Astrocyte (in vitro differentiated cells and primary cell): ENCODE data around the gene PLEKHM3. TPM values are rescaled to one million over a fixed set of nuclear protein-coding genes. Genes with fewer than 3 reads are reported as not detected.

Experiments used
- DNase-seq: peaks from one replicate; pipeline ENCODE4 v3.0.0-alpha.2; 2010; ENCODE audit warnings: low read depth
- FAIRE-seq: peaks from 2 replicates; lab custom pipeline; 2011; peaks lifted over from hg19 to GRCh38; lab: Jason Lieb, UNC
- H2AFZ ChIP-seq: 2 replicates; pipeline ENCODE4 v1.6.0; 2012; ENCODE audit warnings: low read depth, low read length, inconsistent platforms
- H3K27ac ChIP-seq: 2 replicates; pipeline ENCODE4 v1.5.1; 2011; ENCODE audit warnings: low read depth, low read length, inconsistent platforms
- H3K27me3 ChIP-seq: 2 replicates; pipeline ENCODE4 v1.6.0; 2011; ENCODE audit warnings: low read length, inconsistent platforms; ENCODE audit not compliant: insufficient read depth
- H3K36me3 ChIP-seq: 2 replicates; pipeline ENCODE4 v1.5.1; 2011; ENCODE audit warnings: low read length, inconsistent platforms; ENCODE audit not compliant: insufficient read depth
- H3K4me1 ChIP-seq: 2 replicates; pipeline ENCODE4 v1.5.1; 2011; ENCODE audit warnings: low read length, inconsistent platforms; ENCODE audit not compliant: insufficient read depth
- H3K4me2 ChIP-seq: 2 replicates; pipeline ENCODE4 v1.6.0; 2012; ENCODE audit warnings: low read length, inconsistent platforms
- H3K4me3 ChIP-seq: 2 replicates; pipeline ENCODE4 v1.5.1; 2011; ENCODE audit warnings: low read depth, mild to moderate bottlenecking, low read length, inconsistent platforms; ENCODE audit not compliant: insufficient read depth
- H3K79me2 ChIP-seq: 2 replicates; pipeline ENCODE4 v1.6.0; 2012; ENCODE audit warnings: mild to moderate bottlenecking, low read length, inconsistent platforms; ENCODE audit not compliant: insufficient read depth
- H3K9ac ChIP-seq: 2 replicates; pipeline ENCODE4 v1.6.0; 2012; ENCODE audit warnings: mild to moderate bottlenecking, low read length, inconsistent platforms
- H3K9me3 ChIP-seq: 2 replicates; pipeline ENCODE4 v1.5.1; 2012; ENCODE audit warnings: low read depth, mild to moderate bottlenecking, low read length, inconsistent platforms; ENCODE audit not compliant: insufficient read depth
- H4K20me1 ChIP-seq: 2 replicates; pipeline ENCODE4 v1.6.0; 2012; ENCODE audit warnings: low read length, inconsistent platforms; ENCODE audit not compliant: insufficient read depth
- H3K27ac Mint-ChIP-seq: one replicate; pipeline ENCODE4 v1.8.0; 2021; ENCODE audit warnings: mild to moderate bottlenecking, mixed read lengths; ENCODE audit not compliant: unreplicated experiment
- H3K27me3 Mint-ChIP-seq: one replicate; pipeline ENCODE4 v1.8.0; 2021; ENCODE audit warnings: low read depth, mixed read lengths; ENCODE audit not compliant: unreplicated experiment
- H3K36me3 Mint-ChIP-seq: one replicate; pipeline ENCODE4 v1.8.0; 2021; ENCODE audit warnings: low read depth, mixed read lengths; ENCODE audit not compliant: unreplicated experiment
- H3K4me1 Mint-ChIP-seq: one replicate; pipeline ENCODE4 v1.8.0; 2021; ENCODE audit warnings: low read depth, mixed read lengths; ENCODE audit not compliant: unreplicated experiment
- H3K4me3 Mint-ChIP-seq: one replicate; pipeline ENCODE4 v1.8.0; 2021; ENCODE audit warnings: mild to moderate bottlenecking, moderate library complexity, mixed read lengths; ENCODE audit not compliant: unreplicated experiment
- H3K9me3 Mint-ChIP-seq: one replicate; pipeline ENCODE4 v1.8.0; 2021; ENCODE audit warnings: mild to moderate bottlenecking, mixed read lengths; ENCODE audit not compliant: unreplicated experiment
- EZH2 ChIP-seq: IDR thresholded peaks from 2 replicates; pipeline ENCODE4 v1.6.1; 2012; ENCODE audit warnings: mild to moderate bottlenecking, low read length, inconsistent platforms; ENCODE audit not compliant: insufficient read depth
- total RNA-seq: library from RNA; stranded (reverse); gene quantifications from 2 replicates; pipeline ENCODE4 v1.2.1, GENCODE V29; 2021
- TF ChIP-seq, protein P1 (sequence below): IDR thresholded peaks from 2 replicates; pipeline ENCODE4 v1.5.1; 2011; ENCODE audit warnings: low read depth, mild to moderate bottlenecking, inconsistent platforms, low read length, moderate library complexity; ENCODE audit not compliant: insufficient read depth

The PLEKHM3 gene
- total RNA-seq, 1 donor from 2014 or later, result 9.1 TPM

DNA sequence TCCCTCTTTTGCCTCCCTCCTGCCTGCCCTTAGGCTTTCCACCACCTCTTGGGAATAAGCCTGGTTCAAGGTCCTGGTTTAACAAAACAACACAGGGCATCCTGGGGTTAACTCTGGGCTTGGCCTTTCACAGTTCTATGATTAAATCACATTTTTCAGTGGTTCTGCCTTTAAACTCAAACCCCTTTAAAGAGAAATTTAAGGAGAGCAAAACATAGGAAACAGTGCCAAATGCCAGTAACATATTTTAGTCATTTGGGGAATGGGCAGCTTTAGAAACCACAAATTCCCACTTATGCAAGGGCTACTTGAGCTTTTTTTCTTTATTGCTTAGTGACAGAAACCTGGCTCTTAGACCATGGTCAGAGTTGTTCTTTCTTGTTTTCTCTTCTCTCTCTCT lies 143.4 kb downstream of the PLEKHM3 start:
- H3K4me1 ChIP-seq, result no peaks in the 10 kb centered on the region
- H3K9me3 ChIP-seq, result no peaks in the 10 kb centered on the region
- H4K20me1 ChIP-seq, result no peaks in the 10 kb centered on the region
- FAIRE-seq, result no peak
- Mint-ChIP-seq H3K36me3 (no peaks in the 10 kb centered on the region), H3K4me1 (peaks cover 6% of the 10 kb centered on the region), H3K27ac (no peak overlapping the region), H3K4me3 (no peak overlapping the region), H3K9me3 (no peaks in the 10 kb centered on the region), H3K27me3 (no peaks in the 10 kb centered on the region)
- no peak overlapping the region for H3K4me2 ChIP-seq
- H3K79me2 ChIP-seq, result no peaks in the 10 kb centered on the region
- H3K27me3 ChIP-seq, result no peaks in the 10 kb centered on the region
- DNase-seq, result peak; percentile 46
- H3K27ac ChIP-seq, result no peak overlapping the region
- TF ChIP-seq EZH2, result no peak
- TF ChIP-seq, protein P1, sequence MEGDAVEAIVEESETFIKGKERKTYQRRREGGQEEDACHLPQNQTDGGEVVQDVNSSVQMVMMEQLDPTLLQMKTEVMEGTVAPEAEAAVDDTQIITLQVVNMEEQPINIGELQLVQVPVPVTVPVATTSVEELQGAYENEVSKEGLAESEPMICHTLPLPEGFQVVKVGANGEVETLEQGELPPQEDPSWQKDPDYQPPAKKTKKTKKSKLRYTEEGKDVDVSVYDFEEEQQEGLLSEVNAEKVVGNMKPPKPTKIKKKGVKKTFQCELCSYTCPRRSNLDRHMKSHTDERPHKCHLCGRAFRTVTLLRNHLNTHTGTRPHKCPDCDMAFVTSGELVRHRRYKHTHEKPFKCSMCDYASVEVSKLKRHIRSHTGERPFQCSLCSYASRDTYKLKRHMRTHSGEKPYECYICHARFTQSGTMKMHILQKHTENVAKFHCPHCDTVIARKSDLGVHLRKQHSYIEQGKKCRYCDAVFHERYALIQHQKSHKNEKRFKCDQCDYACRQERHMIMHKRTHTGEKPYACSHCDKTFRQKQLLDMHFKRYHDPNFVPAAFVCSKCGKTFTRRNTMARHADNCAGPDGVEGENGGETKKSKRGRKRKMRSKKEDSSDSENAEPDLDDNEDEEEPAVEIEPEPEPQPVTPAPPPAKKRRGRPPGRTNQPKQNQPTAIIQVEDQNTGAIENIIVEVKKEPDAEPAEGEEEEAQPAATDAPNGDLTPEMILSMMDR, result no peak
- H3K36me3 ChIP-seq, result no peaks in the 10 kb centered on the region
- H2AFZ ChIP-seq, result no peak overlapping the region
- no peak overlapping the region for H3K4me3 ChIP-seq
- H3K9ac ChIP-seq, result no peak overlapping the region

DNA sequence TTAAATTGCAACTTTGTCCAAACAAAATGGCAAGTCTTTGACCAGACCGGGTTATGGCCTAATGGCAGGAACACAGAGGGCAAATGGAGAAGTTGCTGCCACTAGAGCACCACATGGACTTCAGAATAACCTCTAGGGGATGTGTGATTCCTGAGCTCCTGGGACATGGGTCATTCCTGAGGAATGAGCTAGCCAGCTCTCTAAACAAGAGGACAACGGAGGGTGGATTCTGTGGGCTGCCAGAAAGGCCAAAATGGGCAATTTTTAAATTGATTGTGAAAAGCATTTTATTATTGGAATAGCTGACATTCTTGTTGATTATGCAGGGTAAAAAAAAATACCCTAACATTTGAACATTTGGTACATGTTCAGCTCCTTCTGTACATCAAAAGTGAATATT lies 145.8 kb downstream of the PLEKHM3 start:
- Histone ChIP-seq H3K27me3 (no peaks in the 10 kb centered on the region), H3K4me3 (no peak overlapping the region), H3K9ac (no peak overlapping the region), H3K79me2 (no peaks in the 10 kb centered on the region), H3K4me1 (no peaks in the 10 kb centered on the region), H3K9me3 (no peaks in the 10 kb centered on the region), H3K4me2 (no peak overlapping the region), H2AFZ (no peak overlapping the region), H3K27ac (no peak overlapping the region), H3K36me3 (no peaks in the 10 kb centered on the region), H4K20me1 (no peaks in the 10 kb centered on the region)
- H3K4me1 Mint-ChIP-seq, result peaks cover 6% of the 10 kb centered on the region
- no peak overlapping the region for H3K4me3 Mint-ChIP-seq
- no peaks in the 10 kb centered on the region for H3K36me3 Mint-ChIP-seq
- FAIRE-seq, result peak; percentile 67
- TF ChIP-seq, protein P1, result no peak
- TF ChIP-seq EZH2, result no peak
- peak; percentile 23 for DNase-seq
- H3K27ac Mint-ChIP-seq, result peak overlapping the region; percentile 73
- H3K27me3 Mint-ChIP-seq, result no peaks in the 10 kb centered on the region
- H3K9me3 Mint-ChIP-seq, result no peaks in the 10 kb centered on the region

DNA sequence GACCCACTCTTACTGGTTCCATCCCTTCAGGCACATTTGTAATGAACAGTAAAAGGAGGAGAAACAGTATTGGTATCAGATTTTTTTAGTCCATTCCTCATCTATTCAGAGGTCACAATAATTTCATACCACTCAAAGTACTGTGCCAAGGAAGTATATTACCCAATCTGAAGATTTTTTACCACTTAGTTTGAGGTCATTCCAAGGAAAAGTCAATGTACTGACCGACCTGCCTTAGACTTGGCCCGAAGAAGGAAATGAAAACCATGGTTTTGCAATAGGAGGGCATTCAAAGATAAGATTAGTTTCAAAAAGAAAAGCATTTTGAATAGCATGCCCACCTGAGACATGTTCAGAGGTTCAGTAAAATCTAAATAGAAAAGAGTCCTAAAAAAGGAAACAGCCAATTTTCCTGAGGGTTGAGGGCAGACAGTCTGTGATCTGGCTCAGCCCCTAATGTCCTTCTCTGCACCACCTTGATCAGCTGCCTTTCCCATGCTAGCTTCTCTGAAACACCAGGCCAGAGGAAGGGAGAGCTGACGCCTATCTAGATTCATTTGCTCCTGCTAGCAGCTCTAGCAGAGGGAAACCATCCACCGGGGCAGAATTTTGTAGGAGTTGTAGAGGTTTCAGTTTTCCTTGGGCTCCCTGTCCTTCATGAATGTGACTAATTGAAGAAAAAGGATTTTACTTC lies 148.3 kb downstream of the PLEKHM3 start:
- Mint-ChIP-seq H3K27ac (no peak overlapping the region), H3K4me3 (no peak overlapping the region)

More for the DNA sequence above, 148.3 kb downstream of the PLEKHM3 start:
- H3K4me2 ChIP-seq, result no peak overlapping the region
- no peak overlapping the region for H3K9ac ChIP-seq
- Mint-ChIP-seq H3K27me3 (no peaks in the 10 kb centered on the region), H3K36me3 (no peaks in the 10 kb centered on the region), H3K4me1 (peaks cover 11% of the 10 kb centered on the region), H3K9me3 (no peaks in the 10 kb centered on the region)
- TF ChIP-seq, protein P1, result no peak
- no peak for TF ChIP-seq EZH2
- H2AFZ ChIP-seq, result no peak overlapping the region
- H3K27ac ChIP-seq, result no peak overlapping the region
- FAIRE-seq (no peak), DNase-seq (no peak)
- H3K79me2 ChIP-seq, result no peaks in the 10 kb centered on the region
- no peaks in the 10 kb centered on the region for H3K9me3 ChIP-seq
- H3K4me1 ChIP-seq, result no peaks in the 10 kb centered on the region
- H3K36me3 ChIP-seq, result no peaks in the 10 kb centered on the region
- H3K4me3 ChIP-seq, result no peak overlapping the region
- H3K27me3 ChIP-seq, result no peaks in the 10 kb centered on the region
- H4K20me1 ChIP-seq, result no peaks in the 10 kb centered on the region
